Lung (tissue), 12 donors: ENCODE results near the gene BLOC1S1. TPM values are rescaled to one million over a fixed set of nuclear protein-coding genes. Genes with fewer than 3 reads are reported as not detected.
"Not testable (repeated sequence)": the region's sequence is repeated elsewhere in the genome, so short reads cannot be mapped to it uniquely, and the experiment has no call there.

Source experiments
- ATAC-seq: fragments of 200-7000 bp; cut with Tn5 transposase; one replicate; pipeline ENCODE4 v1.9.1; 2020; ENCODE audit warnings: moderate number of reproducible peaks; ENCODE audit not compliant: insufficient read depth, low FRiP score
- DNase-seq, 3 donors: peaks; one replicate each; pipeline ENCODE4 v3.0.0-alpha.2; 2013 to 2017
- H3K27ac ChIP-seq, 2 donors: one replicate each; pipeline ENCODE4 v1.5.1; 2013; ENCODE audit warnings: mild to moderate bottlenecking in 2 of 2, moderate library complexity in 2 of 2, control low read depth in 1 of 2, inconsistent platforms in 1 of 2, low read depth in 1 of 2, low read length in 1 of 2
- H3K27me3 ChIP-seq, 3 donors: one replicate each; pipeline ENCODE4 v1.5.1; 2013; ENCODE audit warnings: low read length in 2 of 3; ENCODE audit not compliant: control insufficient read depth in 3 of 3, insufficient read depth in 3 of 3
- H3K36me3 ChIP-seq, 4 donors: one replicate each; pipeline ENCODE4 v1.5.1; 2013; ENCODE audit warnings: low read length in 4 of 4, mild to moderate bottlenecking in 1 of 4, moderate library complexity in 1 of 4; ENCODE audit not compliant: control insufficient read depth in 4 of 4, insufficient read depth in 4 of 4
- H3K4me1 ChIP-seq, 5 donors: one replicate each; pipeline ENCODE4 v1.5.1; 2013; ENCODE audit warnings: low read length in 5 of 5, mild to moderate bottlenecking in 2 of 5, moderate library complexity in 1 of 5; ENCODE audit not compliant: control insufficient read depth in 5 of 5, insufficient read depth in 5 of 5
- H3K4me3 ChIP-seq: one replicate; pipeline ENCODE4 v1.5.1; 2013; ENCODE audit warnings: mild to moderate bottlenecking, control low read depth, moderate library complexity
- H3K9ac ChIP-seq, 2 donors: one replicate each; pipeline ENCODE4 v1.5.1; 2013; ENCODE audit warnings: low read length in 2 of 2, control low read depth in 1 of 2; ENCODE audit not compliant: insufficient read depth in 1 of 2
- H3K9me3 ChIP-seq, 4 donors: one replicate each; pipeline ENCODE4 v1.5.1; 2013; ENCODE audit warnings: low read length in 3 of 4, mild to moderate bottlenecking in 1 of 4, moderate library complexity in 1 of 4; ENCODE audit not compliant: control insufficient read depth in 4 of 4, insufficient read depth in 3 of 4
- WGBS, 2 donors: extraction: QIAGEN DNeasy Blood & Tissue Kit; methylation state at CpG; one replicate each; pipeline ENCODE4 v1.1.7; 2013; 5-methylcytosine and 5-hydroxymethylcytosine counted together
- polyA plus RNA-seq, 2 donors: library from polyadenylated mRNA; stranded (reverse); fragments of 200-250 nt; gene quantifications; one replicate each; pipeline ENCODE4 v1.2.1, GENCODE V29; 2013
- total RNA-seq, 2 donors: library from RNA; depleted of rRNA in 1 of 2; stranded (reverse); fragments of >200 nt in 1 of 2; gene quantifications; one replicate each; pipeline ENCODE4 v1.2.1, GENCODE V29; 2014 to 2021
- TF ChIP-seq, protein P1 (sequence below): IDR thresholded peaks from 2 replicates; pipeline ENCODE4 v1.5.1; 2012; ENCODE audit warnings: mild to moderate bottlenecking; ENCODE audit errors: control extremely low read depth, extremely low read depth
- donor health status: control.
- donor health status: control.
- donor health status: Bipolar disorder and iron deficiency.
- donor health status: healthy.
- donor health status: DM: yes; HTN: yes; CAD: no.

The BLOC1S1 gene
- total and polyA plus RNA-seq, 4 donors: 53.9 to 374 (median 242) TPM

DNA sequence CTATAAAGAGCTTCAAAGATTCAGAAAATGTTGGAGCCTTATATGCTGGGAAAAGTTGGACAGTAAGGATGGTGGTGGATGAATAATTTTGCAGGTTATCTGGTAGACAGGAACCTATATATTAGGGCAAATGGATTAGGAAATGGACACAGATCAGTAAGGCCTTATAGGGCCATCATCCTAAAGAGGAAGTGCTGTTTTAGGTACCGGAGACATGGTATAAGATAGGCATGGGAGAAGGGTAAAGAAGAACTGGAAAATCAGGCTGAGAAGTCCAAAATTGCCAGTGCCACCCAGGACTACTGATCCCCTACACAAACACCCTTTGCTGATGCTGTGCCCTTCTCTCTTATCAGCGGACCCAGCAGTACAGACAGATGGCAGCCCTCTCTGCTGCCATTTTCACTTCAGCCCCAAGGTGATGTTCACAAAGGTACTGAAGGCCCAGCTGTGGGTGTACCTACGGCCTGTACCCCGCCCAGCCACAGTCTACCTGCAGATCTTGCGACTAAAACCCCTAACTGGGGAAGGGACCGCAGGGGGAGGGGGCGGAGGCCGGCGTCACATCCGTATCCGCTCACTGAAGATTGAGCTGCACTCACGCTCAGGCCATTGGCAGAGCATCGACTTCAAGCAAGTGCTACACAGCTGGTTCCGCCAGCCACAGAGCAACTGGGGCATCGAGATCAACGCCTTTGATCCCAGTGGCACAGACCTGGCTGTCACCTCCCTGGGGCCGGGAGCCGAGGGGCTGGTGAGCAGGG is 32.6 kb downstream of the BLOC1S1 start:
- Histone ChIP-seq H3K9ac (no peak overlapping the region), H3K9me3 (no peaks in the 10 kb centered on the region), H3K27me3 (no peaks in the 10 kb centered on the region), H3K36me3 (peaks cover 0 to 21% (median 13%) of the 10 kb centered on the region in 4 donors), H3K27ac (no peak overlapping the region), H3K4me1 (peaks cover 0 to 27% (median 3%) of the 10 kb centered on the region in 5 donors), H3K4me3 (no peak overlapping the region)
- WGBS, 2 donors: 91 to 92% methylated on average over 18 of the region's 18 CpGs
- ATAC-seq: no peak
- DNase-seq: no peak
- TF ChIP-seq, protein P1, sequence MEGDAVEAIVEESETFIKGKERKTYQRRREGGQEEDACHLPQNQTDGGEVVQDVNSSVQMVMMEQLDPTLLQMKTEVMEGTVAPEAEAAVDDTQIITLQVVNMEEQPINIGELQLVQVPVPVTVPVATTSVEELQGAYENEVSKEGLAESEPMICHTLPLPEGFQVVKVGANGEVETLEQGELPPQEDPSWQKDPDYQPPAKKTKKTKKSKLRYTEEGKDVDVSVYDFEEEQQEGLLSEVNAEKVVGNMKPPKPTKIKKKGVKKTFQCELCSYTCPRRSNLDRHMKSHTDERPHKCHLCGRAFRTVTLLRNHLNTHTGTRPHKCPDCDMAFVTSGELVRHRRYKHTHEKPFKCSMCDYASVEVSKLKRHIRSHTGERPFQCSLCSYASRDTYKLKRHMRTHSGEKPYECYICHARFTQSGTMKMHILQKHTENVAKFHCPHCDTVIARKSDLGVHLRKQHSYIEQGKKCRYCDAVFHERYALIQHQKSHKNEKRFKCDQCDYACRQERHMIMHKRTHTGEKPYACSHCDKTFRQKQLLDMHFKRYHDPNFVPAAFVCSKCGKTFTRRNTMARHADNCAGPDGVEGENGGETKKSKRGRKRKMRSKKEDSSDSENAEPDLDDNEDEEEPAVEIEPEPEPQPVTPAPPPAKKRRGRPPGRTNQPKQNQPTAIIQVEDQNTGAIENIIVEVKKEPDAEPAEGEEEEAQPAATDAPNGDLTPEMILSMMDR: no peak

DNA sequence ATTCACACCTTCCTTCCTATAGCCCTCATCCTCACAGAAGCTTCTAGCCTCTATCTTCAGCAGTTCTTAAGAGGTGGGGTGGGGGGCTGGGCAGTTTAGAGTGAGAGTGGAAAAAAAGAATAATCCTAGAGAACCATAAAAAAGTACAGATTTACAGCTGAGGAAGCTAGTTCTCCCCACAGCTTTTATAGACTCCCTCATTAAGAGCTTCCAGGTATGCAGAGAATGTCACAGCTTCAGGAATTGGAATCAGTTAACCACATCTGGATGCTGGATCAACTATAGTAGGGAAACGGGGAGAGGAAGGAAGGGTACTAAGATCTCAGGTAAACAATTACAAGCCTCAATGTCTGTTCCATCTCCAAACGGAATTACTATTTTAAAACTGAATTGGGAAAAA is 39.4 kb downstream of the BLOC1S1 start:
- 65 to 73% methylated on average over 2 of the region's 2 CpGs for WGBS, 2 donors
- no peaks in the 10 kb centered on the region for H3K27me3 ChIP-seq
- no peaks in the 10 kb centered on the region for H3K4me1 ChIP-seq
- TF ChIP-seq, protein P1: no peak
- DNase-seq (no peak), ATAC-seq (no peak)
- no peak overlapping the region for H3K27ac ChIP-seq
- H3K36me3 ChIP-seq: peaks cover 28 to 59% (median 40%) of the 10 kb centered on the region in 4 donors
- no peaks in the 10 kb centered on the region for H3K9me3 ChIP-seq
- no peak overlapping the region for H3K4me3 ChIP-seq
- no peak overlapping the region for H3K9ac ChIP-seq

DNA sequence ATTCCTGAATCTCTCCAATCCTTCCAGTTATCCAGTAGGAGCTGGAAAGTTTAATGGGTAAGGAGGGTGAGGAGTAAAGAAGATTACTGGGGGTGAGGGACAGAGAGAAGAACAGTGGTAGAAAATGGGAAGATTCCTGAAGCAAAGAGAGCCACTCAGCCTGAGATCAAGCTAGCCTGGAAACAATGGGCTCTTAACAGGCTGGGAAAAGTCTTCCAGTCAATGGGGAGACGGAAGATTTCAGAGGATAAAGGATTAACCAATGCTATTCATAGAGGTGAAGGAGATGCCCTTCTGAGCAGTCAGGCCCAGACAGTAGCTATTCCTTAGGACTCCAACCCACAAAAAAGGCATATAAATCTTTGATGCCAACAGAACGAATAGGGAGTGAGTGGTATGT is 41.9 kb downstream of the BLOC1S1 start:
- Histone ChIP-seq H3K36me3 (peaks cover 28 to 50% (median 30%) of the 10 kb centered on the region in 4 donors), H3K9me3 (no peaks in the 10 kb centered on the region), H3K9ac (no peak overlapping the region), H3K4me1 (no peaks in the 10 kb centered on the region), H3K27ac (no peak overlapping the region), H3K27me3 (no peaks in the 10 kb centered on the region), H3K4me3 (no peak overlapping the region)
- TF ChIP-seq, protein P1: no peak
- 84 to 91% methylated on average over 2 of the region's 2 CpGs for WGBS, 2 donors
- no peak for DNase-seq
- ATAC-seq: no peak

DNA sequence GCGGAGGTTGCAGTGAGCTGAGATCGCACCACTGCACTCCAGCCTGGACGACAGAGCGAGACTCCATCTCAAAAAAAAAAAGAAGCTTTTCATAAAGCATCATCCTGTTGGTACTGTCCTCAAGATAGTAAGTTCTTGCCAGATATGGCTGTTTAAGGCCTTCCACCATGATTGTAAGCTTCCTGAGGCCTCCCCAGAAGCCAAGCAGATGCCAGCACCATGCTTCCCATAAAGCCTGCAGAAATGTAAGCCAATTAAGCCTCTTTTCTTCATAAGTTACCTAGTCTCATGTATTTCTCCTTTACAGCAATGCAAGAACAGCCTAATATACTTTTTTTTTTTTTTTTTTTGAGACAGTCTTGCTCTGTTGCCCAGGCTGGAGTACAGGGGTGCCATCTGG is 42.7 kb downstream of the BLOC1S1 start:
- H3K27ac ChIP-seq, DNase-seq, H3K4me1 ChIP-seq, ATAC-seq, H3K27me3 ChIP-seq, H3K9me3 ChIP-seq, H3K9ac ChIP-seq, H3K4me3 ChIP-seq: not testable (repeated sequence)
- peaks cover 24 to 46% (median 32%) of the 10 kb centered on the region in 4 donors for H3K36me3 ChIP-seq
- 98 to 100% methylated on average over 4 of the region's 4 CpGs for WGBS, 2 donors
